SH-SY5Y (cell line): ENCODE measurements around the gene CHST11.

Experiments
- GATA2 ChIP-seq: IDR thresholded peaks from 2 replicates; pipeline ENCODE4 v1.6.1; 2011; ENCODE audit warnings: mild to moderate bottlenecking, low read depth, low read length
- GATA3 ChIP-seq: IDR thresholded peaks from 2 replicates; pipeline ENCODE4 v1.6.1; 2011; ENCODE audit warnings: low read depth, mild to moderate bottlenecking, low read length, moderate library complexity

DNA sequence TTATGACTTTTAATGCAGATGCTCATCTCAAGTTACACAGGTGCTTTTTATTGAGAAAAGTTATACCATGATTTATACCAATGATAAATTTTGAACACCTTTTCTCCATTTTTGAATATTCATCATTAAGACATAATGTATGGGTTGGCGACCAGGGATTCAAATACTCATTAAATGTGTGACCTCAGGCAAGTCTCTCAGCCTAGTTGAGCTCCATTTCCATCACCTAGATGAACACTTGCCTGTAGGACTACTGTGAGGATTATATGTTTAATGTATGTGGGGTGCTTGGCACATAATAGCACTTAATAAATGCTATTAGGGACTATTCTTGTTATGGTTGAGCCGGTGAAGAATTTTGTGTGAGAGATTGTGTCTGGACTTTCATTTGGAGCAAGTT, 228.6 kb downstream of the CHST11 start:
- TF ChIP-seq GATA2 (no peak), GATA3 (no peak)
